CD8-positive, alpha-beta memory T cell (primary cell): ENCODE results near the gene ERICH3. TPM values are rescaled to one million over a fixed set of nuclear protein-coding genes. Genes with fewer than 3 reads are reported as not detected.

Source experiments
- CTCF ChIA-PET: fragments of 350-600 bp; sonication (Branson Sonifier 250); formaldehyde crosslinking; loops from one replicate; lab custom pipeline; 2021; ENCODE audit warnings: antibody characterized with exemption; lab: Charles Lee
- POLR2A ChIA-PET: fragments of 350-600 bp; sonication (Branson Sonifier 250); formaldehyde crosslinking; loops from one replicate; lab custom pipeline; 2021; ENCODE audit warnings: antibody characterized with exemption; lab: Charles Lee
- DNase-seq, 5 donors: peaks; one replicate each; pipeline versions ENCODE4 v3.0.0 to v3.0.0-alpha.2; 2020 to 2022; ENCODE audit warnings: mixed read lengths in 1 of 5
- H3K27ac ChIP-seq: one replicate; pipeline ENCODE4 v1.7.0; 2013; ENCODE audit warnings: low read depth, mild to moderate bottlenecking, low read length, moderate library complexity
- H3K27me3 ChIP-seq: 2 replicates; pipeline ENCODE4 v1.7.0; 2013; ENCODE audit warnings: low read length, mild to moderate bottlenecking; ENCODE audit not compliant: insufficient read depth, poor library complexity, severe bottlenecking
- H3K36me3 ChIP-seq: 2 replicates; pipeline ENCODE4 v1.7.0; 2013; ENCODE audit warnings: mild to moderate bottlenecking, low read length, moderate library complexity; ENCODE audit not compliant: insufficient read depth
- H3K4me1 ChIP-seq: 2 replicates; pipeline ENCODE4 v1.7.0; 2013; ENCODE audit warnings: mild to moderate bottlenecking, low read length, moderate library complexity; ENCODE audit not compliant: insufficient read depth
- H3K4me3 ChIP-seq: 2 replicates; pipeline ENCODE4 v1.7.0; 2013; ENCODE audit warnings: mild to moderate bottlenecking, low read length
- H3K9me3 ChIP-seq: 2 replicates; pipeline ENCODE4 v1.7.0; 2013; ENCODE audit warnings: mild to moderate bottlenecking, low read length
- H3K27ac Mint-ChIP-seq, 8 donors: one replicate each; pipeline ENCODE4 v1.8.0; 2020 to 2021; ENCODE audit warnings: mixed read lengths in 8 of 8, mild to moderate bottlenecking in 6 of 8, inconsistent platforms in 3 of 8, moderate library complexity in 3 of 8
- H3K27me3 Mint-ChIP-seq, 2 donors: one replicate each; pipeline ENCODE4 v1.8.0; 2020 to 2021; ENCODE audit warnings: mixed read lengths in 2 of 2, mild to moderate bottlenecking in 1 of 2, moderate library complexity in 1 of 2
- H3K36me3 Mint-ChIP-seq, 3 donors: one replicate each; pipeline ENCODE4 v1.8.0; 2020 to 2021; ENCODE audit warnings: mixed read lengths in 3 of 3, inconsistent platforms in 1 of 3, mild to moderate bottlenecking in 1 of 3
- H3K4me1 Mint-ChIP-seq, 3 donors: one replicate each; pipeline ENCODE4 v1.8.0; 2020 to 2021; ENCODE audit warnings: mixed read lengths in 3 of 3, inconsistent platforms in 1 of 3, mild to moderate bottlenecking in 1 of 3
- H3K4me3 Mint-ChIP-seq, 7 donors: one replicate each; pipeline ENCODE4 v1.8.0; 2020 to 2021; ENCODE audit warnings: mixed read lengths in 7 of 7, mild to moderate bottlenecking in 6 of 7, moderate library complexity in 4 of 7, inconsistent platforms in 2 of 7
- H3K9me3 Mint-ChIP-seq, 5 donors: one replicate each; pipeline ENCODE4 v1.8.0; 2020 to 2022; ENCODE audit warnings: mixed read lengths in 5 of 5, mild to moderate bottlenecking in 3 of 5, moderate library complexity in 2 of 5, inconsistent platforms in 1 of 5
- polyA plus RNA-seq: library from polyadenylated mRNA; unstranded; fragments of 300-500 nt; fragmentation: Illumina TruSeq; gene quantifications from one replicate; pipeline ENCODE4 v1.2.3, GENCODE V29; 2021
- total RNA-seq, 2 experiments: library from RNA; stranded (reverse); gene quantifications; one replicate each; pipeline ENCODE4 v1.2.3, GENCODE V29; 2021

ERICH3 gene
- total and polyA plus RNA-seq, 3 experiments from 2014 or later = not detected

DNA sequence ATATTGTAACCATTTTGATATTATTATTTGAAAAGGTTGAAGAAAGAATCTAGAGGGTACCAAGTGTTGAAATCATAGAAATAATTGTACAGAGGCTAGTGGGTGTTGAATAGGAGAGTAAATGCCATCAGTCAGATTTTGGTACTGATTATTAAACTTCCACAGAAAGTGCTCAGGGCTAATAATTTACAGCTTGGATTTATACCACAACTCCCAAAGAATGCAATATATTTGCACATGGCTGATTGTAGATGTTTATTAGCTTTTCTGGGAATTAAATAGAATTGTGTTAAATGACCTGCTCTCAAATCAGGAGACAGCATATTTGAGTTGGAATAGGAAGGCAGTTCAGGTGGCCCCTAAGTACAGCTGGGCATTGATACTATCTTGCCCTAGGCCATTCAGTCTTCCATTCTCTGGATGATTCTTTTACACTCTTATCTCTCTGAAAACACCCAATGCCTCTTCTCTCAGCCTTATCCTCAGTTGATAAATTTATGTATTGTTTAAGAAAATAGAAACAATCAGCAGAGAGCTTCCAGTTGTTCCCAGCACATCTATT, 63.7 kb downstream of the ERICH3 start:
- H3K4me3 ChIP-seq = no peak overlapping the region
- H3K4me3 Mint-ChIP-seq = no peak overlapping the region
- H3K36me3 Mint-ChIP-seq = no peaks in the 10 kb centered on the region
- no peak for DNase-seq
- CTCF ChIA-PET = no interaction called here
- peaks cover 0 to 2% of the 10 kb centered on the region in 2 donors for H3K27me3 Mint-ChIP-seq
- no peaks in the 10 kb centered on the region for H3K36me3 ChIP-seq
- H3K4me1 Mint-ChIP-seq = no peaks in the 10 kb centered on the region
- POLR2A ChIA-PET = no interaction called here
- peaks cover 0 to 2% (median 0%) of the 10 kb centered on the region in 5 donors for H3K9me3 Mint-ChIP-seq
- H3K27ac Mint-ChIP-seq = no peak overlapping the region
- no peaks in the 10 kb centered on the region for H3K4me1 ChIP-seq
- H3K27me3 ChIP-seq = no peaks in the 10 kb centered on the region
- no peaks in the 10 kb centered on the region for H3K9me3 ChIP-seq
- H3K27ac ChIP-seq = no peak overlapping the region

DNA sequence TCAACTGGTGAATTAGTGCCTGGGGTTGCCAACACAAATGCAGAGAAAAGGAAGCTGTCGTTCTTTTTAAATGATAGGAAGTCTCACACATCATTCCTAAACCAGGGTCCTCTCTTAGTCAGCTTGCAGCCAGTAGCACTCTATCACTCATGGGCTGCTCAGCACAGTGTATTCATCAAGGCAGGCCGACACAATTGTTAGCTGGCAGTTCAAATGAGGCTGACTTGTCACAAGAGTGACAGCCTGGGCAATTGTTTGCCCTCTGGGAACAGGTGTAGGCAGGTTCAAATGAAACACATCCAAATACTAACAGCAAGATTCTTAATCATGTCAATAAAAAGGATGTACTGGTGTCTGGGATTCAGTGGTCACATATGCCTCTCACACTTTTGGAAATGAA, 76.9 kb downstream of the ERICH3 start:
- Mint-ChIP-seq H3K27ac (no peak overlapping the region), H3K4me1 (no peaks in the 10 kb centered on the region), H3K36me3 (no peaks in the 10 kb centered on the region), H3K4me3 (no peak overlapping the region), H3K27me3 (peaks cover 5 to 9% of the 10 kb centered on the region in 2 donors), H3K9me3 (peaks cover 0 to 1% (median 0%) of the 10 kb centered on the region in 5 donors)
- Histone ChIP-seq H3K27ac (no peak overlapping the region), H3K4me3 (no peak overlapping the region), H3K27me3 (peaks cover 3% of the 10 kb centered on the region), H3K9me3 (no peaks in the 10 kb centered on the region), H3K4me1 (no peaks in the 10 kb centered on the region), H3K36me3 (no peaks in the 10 kb centered on the region)
- no peak for DNase-seq
- CTCF ChIA-PET = no interaction called here
- POLR2A ChIA-PET = no interaction called here

DNA sequence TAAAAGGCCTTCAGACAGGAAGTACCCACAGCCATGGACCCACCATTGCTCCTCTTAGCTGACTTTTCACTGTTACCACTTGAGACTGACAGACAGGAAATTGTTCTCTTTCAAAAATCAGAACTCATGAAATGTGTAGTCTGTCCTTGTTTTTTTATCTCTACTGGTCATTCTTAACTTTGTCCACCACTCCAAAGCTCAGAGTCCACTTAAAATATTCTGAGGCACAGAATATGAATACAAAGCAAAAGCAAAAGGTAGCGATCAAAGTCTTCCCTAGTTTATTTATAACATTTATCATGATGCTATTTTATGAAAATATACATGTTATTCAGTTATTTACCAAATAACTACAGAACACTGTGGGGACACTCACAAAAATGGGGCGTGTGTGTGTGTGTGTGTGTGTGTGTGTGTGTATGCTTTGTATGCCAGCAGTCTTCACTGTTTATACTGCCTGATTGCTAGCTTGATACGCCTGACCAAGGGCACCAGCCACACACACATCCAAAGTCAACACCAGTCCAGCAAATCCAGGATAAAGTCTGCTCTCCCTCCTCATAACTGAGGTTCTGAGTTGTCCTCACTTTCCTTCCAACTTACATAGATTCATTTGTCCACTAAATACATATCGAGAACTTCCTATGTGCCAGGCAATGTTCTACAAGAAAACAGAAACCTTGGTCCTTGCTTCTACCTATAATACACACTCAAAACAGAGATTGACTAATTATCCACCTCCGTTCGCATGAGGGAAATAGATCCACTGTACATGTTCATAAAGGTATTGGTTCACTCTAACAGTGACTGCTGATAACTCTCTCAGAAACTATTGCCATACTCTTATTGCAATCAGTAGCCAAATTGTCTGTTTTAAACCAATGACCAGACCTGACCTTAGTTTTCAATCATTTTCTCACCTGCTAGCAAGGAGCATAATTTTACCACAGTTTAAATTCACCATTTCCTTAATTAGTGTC, 79.4 kb downstream of the ERICH3 start:
- H3K9me3 Mint-ChIP-seq = no peaks in the 10 kb centered on the region
- Histone ChIP-seq H3K27ac (no peak overlapping the region), H3K4me1 (no peaks in the 10 kb centered on the region), H3K36me3 (no peaks in the 10 kb centered on the region), H3K9me3 (no peaks in the 10 kb centered on the region), H3K27me3 (peaks cover 3% of the 10 kb centered on the region), H3K4me3 (no peak overlapping the region)
- H3K27me3 Mint-ChIP-seq = peaks cover 0 to 4% of the 10 kb centered on the region in 2 donors
- no peak overlapping the region for H3K4me3 Mint-ChIP-seq
- CTCF ChIA-PET = no interaction called here
- H3K27ac Mint-ChIP-seq = no peak overlapping the region
- no peaks in the 10 kb centered on the region for H3K36me3 Mint-ChIP-seq
- DNase-seq = no peak
- H3K4me1 Mint-ChIP-seq = no peaks in the 10 kb centered on the region
- POLR2A ChIA-PET = no interaction called here

DNA sequence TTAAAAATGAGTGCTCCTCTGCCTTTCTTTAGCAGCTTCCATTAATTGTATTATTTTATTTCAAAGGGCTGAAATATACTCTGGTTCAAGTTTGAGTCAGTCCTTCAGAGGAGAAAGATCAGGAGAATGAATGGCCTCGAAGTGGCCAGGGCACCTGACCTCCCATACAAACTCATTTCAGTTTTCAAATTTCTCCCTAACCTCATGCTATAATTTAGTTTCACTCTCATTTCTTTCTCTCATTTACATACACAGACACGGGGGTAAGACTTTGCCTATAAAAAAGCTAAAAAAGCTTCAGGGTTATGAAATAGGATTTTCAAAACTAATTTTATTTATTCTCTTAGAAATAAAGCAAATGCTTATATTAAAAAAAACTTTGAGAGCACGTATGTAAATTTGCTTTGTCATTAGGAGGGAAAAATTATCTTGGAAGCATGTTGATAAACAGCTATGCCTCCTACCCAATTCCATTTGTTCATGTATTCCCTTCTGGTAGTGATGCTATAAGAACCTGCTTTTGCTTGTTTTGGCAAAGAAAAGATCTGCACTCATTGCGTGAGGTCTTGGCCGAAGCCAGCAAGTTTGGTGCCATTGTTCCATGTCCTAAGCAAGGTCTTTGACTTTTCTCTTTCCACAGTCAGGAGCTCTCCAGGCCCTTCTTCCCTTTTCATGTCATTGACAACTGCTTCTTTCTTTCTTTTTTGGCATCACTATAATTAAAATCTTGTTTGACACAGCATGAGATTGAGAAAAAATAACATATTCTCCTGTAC, 80.8 kb downstream of the ERICH3 start:
- POLR2A ChIA-PET = no interaction called here
- H3K4me3 ChIP-seq = no peak overlapping the region
- no peak for DNase-seq
- no peak overlapping the region for H3K4me3 Mint-ChIP-seq
- H3K4me1 ChIP-seq = no peaks in the 10 kb centered on the region
- no peaks in the 10 kb centered on the region for H3K9me3 ChIP-seq
- no peak overlapping the region for H3K27ac ChIP-seq
- no peaks in the 10 kb centered on the region for H3K36me3 Mint-ChIP-seq
- no peaks in the 10 kb centered on the region for H3K9me3 Mint-ChIP-seq
- no peaks in the 10 kb centered on the region for H3K36me3 ChIP-seq
- CTCF ChIA-PET = no interaction called here
- H3K27me3 Mint-ChIP-seq = peaks cover 0 to 3% of the 10 kb centered on the region in 2 donors
- H3K4me1 Mint-ChIP-seq = no peaks in the 10 kb centered on the region
- H3K27me3 ChIP-seq = peaks cover 3% of the 10 kb centered on the region
- H3K27ac Mint-ChIP-seq = peak overlapping the region in 1 of 8 donors; percentile 10

DNA sequence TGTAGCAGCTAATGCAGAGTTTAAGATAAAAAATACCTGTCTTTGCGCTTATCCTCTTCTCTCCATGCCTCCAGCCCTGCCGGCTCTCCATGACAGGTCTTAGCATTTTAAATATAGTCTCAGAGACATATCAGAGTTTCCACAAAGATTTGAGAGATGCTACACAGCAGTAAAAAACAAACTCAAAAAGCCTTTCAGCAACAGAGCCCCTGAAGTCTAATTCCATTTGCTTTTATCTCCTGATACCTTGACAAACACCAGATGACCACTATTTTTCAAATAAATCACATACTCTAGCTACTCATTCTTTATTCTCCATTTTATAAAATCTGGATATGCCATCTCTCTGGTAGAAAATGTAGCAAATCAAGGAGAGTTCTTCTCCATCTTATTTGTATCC, 81.6 kb downstream of the ERICH3 start:
- Mint-ChIP-seq H3K27ac (no peak overlapping the region), H3K4me1 (no peaks in the 10 kb centered on the region), H3K4me3 (no peak overlapping the region), H3K36me3 (no peaks in the 10 kb centered on the region), H3K9me3 (no peaks in the 10 kb centered on the region), H3K27me3 (peaks cover 0 to 3% of the 10 kb centered on the region in 2 donors)
- H3K27me3 ChIP-seq = peaks cover 3% of the 10 kb centered on the region
- H3K4me1 ChIP-seq = no peaks in the 10 kb centered on the region
- H3K9me3 ChIP-seq = no peaks in the 10 kb centered on the region
- H3K4me3 ChIP-seq = no peak overlapping the region
- POLR2A ChIA-PET = no interaction called here
- CTCF ChIA-PET = no interaction called here
- no peaks in the 10 kb centered on the region for H3K36me3 ChIP-seq
- no peak for DNase-seq
- no peak overlapping the region for H3K27ac ChIP-seq

DNA sequence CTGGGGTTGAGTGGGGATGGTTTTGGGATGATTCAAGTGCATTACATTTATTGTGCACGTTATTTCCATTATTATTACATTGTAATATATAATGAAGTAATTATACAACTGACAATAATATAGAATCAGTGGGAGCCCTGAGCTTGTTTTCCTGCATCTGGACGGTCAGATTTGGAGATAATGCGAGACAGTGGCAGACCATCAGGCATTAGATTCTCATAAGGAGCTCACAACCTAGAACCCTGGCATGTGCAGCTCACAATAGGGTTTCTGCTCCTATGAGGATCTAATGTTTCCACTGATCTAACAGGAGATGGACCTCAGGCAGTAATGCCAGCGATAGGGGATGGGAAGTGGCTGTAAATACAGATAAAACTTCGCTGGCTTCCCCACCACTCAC, 83.3 kb downstream of the ERICH3 start:
- Mint-ChIP-seq H3K4me1 (peaks cover 4 to 11% (median 6%) of the 10 kb centered on the region in 3 donors), H3K36me3 (no peaks in the 10 kb centered on the region), H3K27ac (no peak overlapping the region), H3K4me3 (no peak overlapping the region), H3K27me3 (peaks cover 0 to 3% of the 10 kb centered on the region in 2 donors), H3K9me3 (no peaks in the 10 kb centered on the region)
- no peak for DNase-seq
- Histone ChIP-seq H3K36me3 (no peaks in the 10 kb centered on the region), H3K4me3 (no peak overlapping the region), H3K4me1 (no peaks in the 10 kb centered on the region), H3K27ac (no peak overlapping the region), H3K27me3 (no peaks in the 10 kb centered on the region), H3K9me3 (no peaks in the 10 kb centered on the region)
- CTCF ChIA-PET = no interaction called here
- POLR2A ChIA-PET = no interaction called here

DNA sequence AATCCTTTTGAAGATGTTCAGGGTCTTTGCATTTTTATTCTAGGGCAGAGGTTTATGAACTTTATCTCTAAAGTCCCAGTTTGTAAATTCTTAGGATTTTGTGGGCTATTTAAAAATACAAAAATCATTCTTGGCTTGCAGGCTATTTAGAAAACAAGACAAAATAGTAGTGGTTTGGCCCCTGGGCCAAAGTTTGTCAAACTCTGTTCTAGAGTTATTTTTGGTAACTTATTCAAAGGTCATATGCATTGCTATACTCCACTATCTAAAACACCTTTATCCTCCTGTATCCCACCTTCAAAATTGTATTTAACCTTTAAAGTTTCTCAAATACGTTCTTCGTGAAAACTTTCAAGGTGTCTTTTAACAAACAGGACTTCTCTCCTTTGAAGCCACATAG, 85.7 kb downstream of the ERICH3 start:
- Histone ChIP-seq H3K36me3 (no peaks in the 10 kb centered on the region), H3K27ac (no peak overlapping the region), H3K4me3 (no peak overlapping the region), H3K4me1 (no peaks in the 10 kb centered on the region), H3K9me3 (no peaks in the 10 kb centered on the region), H3K27me3 (no peaks in the 10 kb centered on the region)
- H3K27me3 Mint-ChIP-seq = peaks cover 0 to 3% of the 10 kb centered on the region in 2 donors
- ChIA-PET POLR2A (no interaction called here), CTCF (no interaction called here)
- H3K4me3 Mint-ChIP-seq = no peak overlapping the region
- DNase-seq = no peak
- no peak overlapping the region for H3K27ac Mint-ChIP-seq
- no peaks in the 10 kb centered on the region for H3K9me3 Mint-ChIP-seq
- no peaks in the 10 kb centered on the region for H3K36me3 Mint-ChIP-seq
- peaks cover 4 to 11% (median 6%) of the 10 kb centered on the region in 3 donors for H3K4me1 Mint-ChIP-seq
